OCI-LY3 (cell line): ENCODE results near the gene PRPSAP1.
"Not testable (repeated sequence)": the region's sequence is repeated elsewhere in the genome, so short reads cannot be mapped to it uniquely, and the experiment has no call there.

ENCODE experiments used
- H2AFZ ChIP-seq: fragments of 200-600, 300-600 bp; shearing (Covaris generic); 2 replicates; pipeline ENCODE4 v1.6.0; 2014; ENCODE audit warnings: antibody characterized with exemption, low read depth, low read length
- H3K27ac ChIP-seq: fragments of 200-600, 300-600 bp; sonication (generic); 2 replicates; pipeline ENCODE4 v1.5.1; 2014; ENCODE audit warnings: mild to moderate bottlenecking, low read length, moderate library complexity, mixed read lengths
- H3K27me3 ChIP-seq: fragments of 200-600, 300-600 bp; sonication (generic); 2 replicates; pipeline ENCODE4 v1.6.1; 2014; ENCODE audit warnings: low read depth, low read length, mixed read lengths
- H3K36me3 ChIP-seq: fragments of 200-600, 300-600 bp; sonication (generic); replicated peaks from 2 replicates; pipeline ENCODE3; 2014; ENCODE audit warnings: low read depth, low read length, mixed read lengths
- H3K4me1 ChIP-seq: fragments of 300-600, 200-600 bp; sonication (generic); 2 replicates; pipeline ENCODE4 v1.6.1; 2014; ENCODE audit warnings: low read length, mixed read lengths
- H3K4me2 ChIP-seq: fragments of 200-600, 300-600 bp; sonication (generic); 2 replicates; pipeline ENCODE4 v1.6.1; 2014; ENCODE audit warnings: low read length, mixed read lengths
- H3K4me3 ChIP-seq: fragments of 300-600, 200-600 bp; sonication (generic); 2 replicates; pipeline ENCODE4 v1.5.1; 2014; ENCODE audit warnings: antibody characterized with exemption, mild to moderate bottlenecking, low read length, moderate library complexity
- H3K79me2 ChIP-seq: fragments of 300-600, 200-600 bp; shearing (Covaris generic); 2 replicates; pipeline ENCODE4 v1.6.1; 2014; ENCODE audit warnings: mild to moderate bottlenecking, low read length, mixed read lengths
- H3K9ac ChIP-seq: fragments of 300-600, 200-600 bp; shearing (Covaris generic); 2 replicates; pipeline ENCODE4 v1.6.0; 2014; ENCODE audit warnings: mild to moderate bottlenecking, low read length, moderate library complexity
- H3K9me3 ChIP-seq: fragments of 200-600, 300-600 bp; shearing (Covaris generic); 2 replicates; pipeline ENCODE4 v1.6.1; 2014; ENCODE audit warnings: low read length, mixed read lengths; ENCODE audit not compliant: insufficient read depth
- H4K20me1 ChIP-seq: fragments of 200-600, 300-600 bp; sonication (generic); 2 replicates; pipeline ENCODE4 v1.6.1; 2016; ENCODE audit warnings: low read length, mixed read lengths; ENCODE audit not compliant: insufficient read depth
- CTCF ChIP-seq: fragments of 200-600, 300-600 bp; sonication (generic); IDR thresholded peaks from 2 replicates; pipeline ENCODE4 v1.5.1; 2014; ENCODE audit warnings: antibody characterized with exemption, low read length, low read depth
- EZH2phosphoT487 ChIP-seq: fragments of 200-600 bp; shearing (Covaris generic); IDR thresholded peaks from 2 replicates; pipeline ENCODE4 v1.6.1; 2018; ENCODE audit warnings: antibody characterized with exemption, mixed run types, low read depth

Gene PRPSAP1

DNA sequence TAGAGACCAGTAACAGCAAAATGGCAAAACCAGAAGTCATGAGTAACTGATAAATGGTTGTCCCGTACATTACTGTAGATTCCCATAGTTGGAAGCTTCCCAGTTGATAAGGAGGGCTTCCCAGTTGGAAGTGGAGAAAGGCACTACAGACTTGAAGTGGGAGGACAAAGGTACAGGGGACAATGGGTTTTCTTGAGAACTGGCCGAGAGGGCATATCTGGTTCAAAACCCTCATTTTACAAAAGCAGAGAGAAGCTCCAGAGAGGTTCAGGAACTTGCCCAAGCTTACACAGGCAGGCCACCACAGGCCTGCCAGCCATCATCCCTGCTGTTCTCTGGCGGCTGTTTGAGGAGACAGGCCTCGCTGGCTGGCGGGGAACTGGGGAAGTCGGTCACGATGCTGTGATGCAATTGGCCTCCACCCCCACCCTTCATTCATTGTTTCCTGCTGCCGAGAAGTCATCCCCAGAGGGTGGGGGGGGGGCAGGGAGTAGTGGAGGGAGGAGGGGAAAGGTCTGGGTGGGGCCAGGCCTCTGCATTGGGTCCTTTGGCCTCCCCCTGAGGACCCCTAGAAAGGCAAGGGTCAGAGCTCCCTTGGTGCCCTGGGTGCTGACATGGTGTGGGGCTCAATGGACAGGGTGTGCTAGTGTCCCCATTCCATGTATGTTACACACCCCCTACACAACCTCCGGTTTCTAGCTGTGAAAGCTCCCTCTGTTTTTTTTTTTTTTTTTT, 85.5 kb downstream of the PRPSAP1 start:
- Histone ChIP-seq H3K79me2 (peaks cover 71% of the 10 kb centered on the region), H4K20me1 (peaks cover 11% of the 10 kb centered on the region; the same call in 1 of the 2 replicates), H3K36me3 (peaks cover 37% of the 10 kb centered on the region), H3K27me3 (no peaks in the 10 kb centered on the region), H3K4me1 (peaks cover 65% of the 10 kb centered on the region), H3K27ac (peak overlapping the region; percentile 94), H3K9ac (peak overlapping the region; percentile 95), H2AFZ (no peak overlapping the region), H3K9me3 (no peaks in the 10 kb centered on the region), H3K4me2 (peak overlapping the region; percentile 91), H3K4me3 (peak overlapping the region; percentile 96)
- no peak for TF ChIP-seq CTCF
- no peak for TF ChIP-seq EZH2phosphoT487

DNA sequence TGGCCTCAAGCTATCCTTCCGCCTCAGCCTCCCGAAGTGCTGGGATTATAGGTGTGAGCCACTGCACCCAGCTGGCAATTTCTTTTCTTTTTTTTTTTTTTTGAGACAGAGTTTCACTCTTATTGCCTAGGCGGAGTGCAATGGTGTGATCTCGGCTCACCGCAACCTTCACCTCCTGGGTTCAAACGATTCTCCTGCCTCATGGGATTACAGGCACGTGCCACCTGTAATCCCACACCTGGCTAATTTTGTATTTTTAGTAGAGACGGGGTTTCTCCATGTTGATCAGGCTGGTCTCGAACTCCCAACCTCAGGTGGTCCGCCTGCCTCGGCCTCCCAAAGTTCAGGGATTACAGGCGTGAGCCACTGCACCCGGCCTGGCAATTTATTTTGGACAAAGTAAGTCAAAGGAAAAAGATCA, 86.1 kb downstream of the PRPSAP1 start:
- Histone ChIP-seq H4K20me1 (peaks cover 11% of the 10 kb centered on the region; the same call in 1 of the 2 replicates), H3K27ac (peak overlapping the region; percentile 94), H3K36me3 (peaks cover 37% of the 10 kb centered on the region), H3K79me2 (peaks cover 71% of the 10 kb centered on the region), H3K4me1 (peaks cover 65% of the 10 kb centered on the region), H3K4me2 (peak overlapping the region; percentile 91), H3K4me3 (peak overlapping the region; percentile 96), H3K9ac (peak overlapping the region; percentile 95)
- H3K9me3 ChIP-seq, H2AFZ ChIP-seq, H3K27me3 ChIP-seq: not testable (repeated sequence)

- Histone ChIP-seq H3K4me1 (peaks cover 66% of the 10 kb centered on the region), H3K9ac (peak overlapping the region; percentile 95), H3K4me3 (peak overlapping the region; percentile 96), H3K27me3 (no peaks in the 10 kb centered on the region), H3K36me3 (peaks cover 37% of the 10 kb centered on the region), H4K20me1 (peaks cover 11% of the 10 kb centered on the region; the same call in 1 of the 2 replicates), H3K9me3 (no peaks in the 10 kb centered on the region), H3K79me2 (peaks cover 71% of the 10 kb centered on the region), H3K4me2 (peak overlapping the region; percentile 91), H3K27ac (peak overlapping the region; percentile 94), H2AFZ (no peak overlapping the region)
- TF ChIP-seq EZH2phosphoT487 = no peak
- no peak for TF ChIP-seq CTCF
Measured at GRCh38 chr17:76267051-76267576, 86.6 kb downstream of the PRPSAP1 start.

GRCh38 chr17:76266244-76266938, 87.3 kb downstream of the PRPSAP1 start:
- H3K79me2 ChIP-seq = peaks cover 66% of the 10 kb centered on the region
- peak overlapping the region; percentile 91 for H3K4me2 ChIP-seq
- H4K20me1 ChIP-seq = peaks cover 11% of the 10 kb centered on the region; the same call in 1 of the 2 replicates
- no peaks in the 10 kb centered on the region for H3K27me3 ChIP-seq
- H3K36me3 ChIP-seq = peaks cover 37% of the 10 kb centered on the region
- no peak for TF ChIP-seq CTCF
- TF ChIP-seq EZH2phosphoT487 = no peak
- no peak overlapping the region for H2AFZ ChIP-seq
- no peaks in the 10 kb centered on the region for H3K9me3 ChIP-seq
- H3K4me1 ChIP-seq = peaks cover 68% of the 10 kb centered on the region
- H3K9ac ChIP-seq = peak overlapping the region; percentile 95
- H3K27ac ChIP-seq = peak overlapping the region; percentile 94
- H3K4me3 ChIP-seq = peak overlapping the region; percentile 96
